Peyer's patch (tissue), 4 donors: ENCODE data around the gene ABL1. TPM values are rescaled to one million over a fixed set of nuclear protein-coding genes. Genes with fewer than 3 reads are reported as not detected.

Experiments
- DNase-seq, 3 donors: peaks; one replicate each; pipeline ENCODE4 v3.0.0-alpha.2; 2017 to 2019
- H3K27ac ChIP-seq, 4 donors: fragments of 200-600 bp; sonication (generic); one replicate each; pipeline ENCODE4 v1.5.1; 2016 to 2019
- H3K27me3 ChIP-seq, 2 donors: fragments of 200-600 bp; sonication (generic); one replicate each; pipeline ENCODE4 v1.5.1; 2019
- H3K36me3 ChIP-seq, 3 donors: fragments of 200-600 bp; sonication (generic); one replicate each; pipeline ENCODE4 v1.5.1; 2016 to 2019
- H3K4me1 ChIP-seq, 4 donors: fragments of 200-600 bp; sonication (generic); one replicate each; pipeline ENCODE4 v1.5.1; 2016 to 2019
- H3K4me3 ChIP-seq, 4 donors: fragments of 200-600 bp; sonication (generic); 1 replicate in 3 of 4; 2 replicates in 1 of 4; pipeline ENCODE4 v1.5.1; 2016 to 2019; ENCODE audit warnings: mild to moderate bottlenecking in 1 of 4
- H3K9me3 ChIP-seq, 4 donors: fragments of 200-600 bp; sonication (generic); one replicate each; pipeline ENCODE4 v1.5.1; 2016 to 2019; ENCODE audit warnings: mild to moderate bottlenecking in 1 of 4
- POLR2A ChIP-seq, 2 donors: fragments of 450-650 bp; IDR thresholded peaks; one replicate each; pipeline ENCODE4 v1.5.1; 2017; ENCODE audit warnings: antibody characterized with exemption in 2 of 2, mild to moderate bottlenecking in 2 of 2, moderate library complexity in 2 of 2
- total RNA-seq, 4 donors: library from RNA; depleted of rRNA; stranded (reverse); fragments of >200 nt; gene quantifications; one replicate each; pipeline ENCODE4 v1.1.0, GENCODE V29; 2016
- TF ChIP-seq, protein P1 (sequence below), 6 experiments: fragments of 450-650 bp in 4 of 6; fragments of 200-600 bp in 2 of 6; sonication (generic) in 1 of 6; IDR thresholded peaks; one replicate each; pipeline ENCODE4 v1.5.1; 2017 to 2019; ENCODE audit warnings: antibody characterized with exemption in 6 of 6, mild to moderate bottlenecking in 3 of 6, moderate library complexity in 1 of 6

ABL1 gene
- total RNA-seq, 4 donors from 2014 or later: 43.6 to 85.8 (median 67.4) TPM

DNA sequence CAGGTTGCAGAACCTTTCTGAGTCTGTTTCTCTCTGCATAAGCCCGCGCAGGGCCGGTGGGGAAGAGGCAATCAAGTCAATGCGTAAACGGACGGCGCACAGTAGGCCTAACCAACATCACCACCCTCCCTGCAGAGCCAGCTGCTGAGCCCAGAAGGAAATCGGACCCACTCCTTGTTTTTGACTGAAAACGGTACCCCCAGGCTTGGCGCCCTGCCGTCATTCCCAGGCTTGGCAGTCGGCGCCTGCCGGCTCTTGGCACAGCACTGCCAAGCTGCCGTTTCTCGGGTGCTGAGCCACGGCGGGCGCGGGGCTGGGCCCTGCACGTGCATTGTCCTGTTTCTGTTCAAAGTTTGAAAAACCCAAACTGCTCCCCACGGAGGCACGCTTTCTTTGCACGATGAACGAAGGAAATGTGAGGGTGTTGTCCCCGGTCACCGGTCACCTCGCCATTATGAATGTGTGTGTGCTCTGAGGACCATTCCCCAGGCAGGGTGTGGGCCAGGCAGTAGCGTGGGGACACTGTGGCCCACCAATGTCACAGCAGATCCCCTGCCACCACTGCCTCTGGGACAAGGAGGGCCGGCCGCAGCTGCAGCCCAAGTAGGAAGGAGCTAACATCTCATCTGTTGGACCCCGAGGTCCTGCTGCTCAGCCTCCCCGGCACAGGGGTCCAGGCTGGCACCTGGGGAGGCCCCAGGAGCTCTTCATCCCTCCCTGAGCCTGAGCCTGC is 83.9 kb downstream of the ABL1 start:
- Histone ChIP-seq H3K4me3 (no peak overlapping the region), H3K36me3 (no peaks in the 10 kb centered on the region), H3K9me3 (no peaks in the 10 kb centered on the region), H3K4me1 (no peaks in the 10 kb centered on the region), H3K27me3 (no peaks in the 10 kb centered on the region), H3K27ac (no peak overlapping the region)
- no peak for DNase-seq
- TF ChIP-seq, protein P1, sequence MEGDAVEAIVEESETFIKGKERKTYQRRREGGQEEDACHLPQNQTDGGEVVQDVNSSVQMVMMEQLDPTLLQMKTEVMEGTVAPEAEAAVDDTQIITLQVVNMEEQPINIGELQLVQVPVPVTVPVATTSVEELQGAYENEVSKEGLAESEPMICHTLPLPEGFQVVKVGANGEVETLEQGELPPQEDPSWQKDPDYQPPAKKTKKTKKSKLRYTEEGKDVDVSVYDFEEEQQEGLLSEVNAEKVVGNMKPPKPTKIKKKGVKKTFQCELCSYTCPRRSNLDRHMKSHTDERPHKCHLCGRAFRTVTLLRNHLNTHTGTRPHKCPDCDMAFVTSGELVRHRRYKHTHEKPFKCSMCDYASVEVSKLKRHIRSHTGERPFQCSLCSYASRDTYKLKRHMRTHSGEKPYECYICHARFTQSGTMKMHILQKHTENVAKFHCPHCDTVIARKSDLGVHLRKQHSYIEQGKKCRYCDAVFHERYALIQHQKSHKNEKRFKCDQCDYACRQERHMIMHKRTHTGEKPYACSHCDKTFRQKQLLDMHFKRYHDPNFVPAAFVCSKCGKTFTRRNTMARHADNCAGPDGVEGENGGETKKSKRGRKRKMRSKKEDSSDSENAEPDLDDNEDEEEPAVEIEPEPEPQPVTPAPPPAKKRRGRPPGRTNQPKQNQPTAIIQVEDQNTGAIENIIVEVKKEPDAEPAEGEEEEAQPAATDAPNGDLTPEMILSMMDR (IDR thresholded peaks at IDR 0.05): no peak
- TF ChIP-seq POLR2A (IDR thresholded peaks at IDR 0.05): no peak

DNA sequence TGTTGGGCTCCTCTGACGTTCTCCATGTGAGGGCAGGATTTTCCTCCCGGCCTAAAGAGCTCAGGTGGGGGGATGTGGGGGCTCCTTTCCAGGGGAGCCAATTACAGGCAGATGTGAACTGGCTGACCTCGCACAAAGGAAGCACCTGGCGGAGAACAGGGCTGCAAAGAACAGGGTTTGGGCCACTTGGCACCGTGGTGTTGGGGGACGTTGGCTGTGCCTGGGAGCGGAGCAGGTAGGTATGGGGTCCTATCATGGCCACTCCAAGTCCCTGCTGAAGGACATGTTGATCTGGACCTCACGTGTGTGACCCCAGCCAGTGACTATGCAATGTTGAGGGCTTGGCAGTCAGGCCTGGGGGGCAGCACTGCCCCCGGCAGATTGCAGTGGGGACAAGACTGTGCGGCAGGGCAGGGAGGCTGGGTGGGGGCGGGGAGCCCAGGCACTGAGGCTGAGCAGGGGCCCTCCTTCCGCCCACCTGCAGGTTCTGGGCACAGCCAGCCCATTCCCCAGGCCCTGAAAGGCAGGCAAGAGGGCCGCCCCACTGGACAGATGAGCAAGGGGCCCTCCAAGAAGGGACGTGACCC is 84.6 kb downstream of the ABL1 start:
- no peaks in the 10 kb centered on the region for H3K4me1 ChIP-seq
- TF ChIP-seq, protein P1 (IDR thresholded peaks at IDR 0.05): no peak
- no peak for TF ChIP-seq POLR2A (IDR thresholded peaks at IDR 0.05)
- DNase-seq: no peak
- H3K36me3 ChIP-seq: no peaks in the 10 kb centered on the region
- no peak overlapping the region for H3K27ac ChIP-seq
- H3K4me3 ChIP-seq: no peak overlapping the region
- no peaks in the 10 kb centered on the region for H3K9me3 ChIP-seq
- no peaks in the 10 kb centered on the region for H3K27me3 ChIP-seq

DNA sequence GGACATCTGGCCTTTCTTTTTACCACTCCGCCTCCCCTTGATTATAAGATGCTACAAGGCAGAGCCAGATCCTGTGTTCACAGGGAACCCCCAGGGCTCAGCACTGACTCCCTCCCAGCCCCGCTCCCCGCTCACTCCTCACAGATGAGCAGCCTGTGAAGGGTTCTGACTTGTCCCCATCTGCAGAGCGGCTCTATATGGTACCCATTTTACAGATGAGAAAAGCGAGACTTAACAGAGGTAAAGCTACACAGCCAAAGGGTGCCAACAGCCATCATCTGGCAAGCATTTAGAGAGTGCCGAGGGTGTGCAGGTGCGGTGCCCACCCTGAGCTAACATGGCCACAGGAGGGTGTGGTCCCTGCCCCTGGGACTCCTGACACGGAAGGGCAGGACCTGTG is 85.2 kb downstream of the ABL1 start:
- Histone ChIP-seq H3K36me3 (no peaks in the 10 kb centered on the region), H3K4me1 (no peaks in the 10 kb centered on the region), H3K9me3 (no peaks in the 10 kb centered on the region), H3K4me3 (no peak overlapping the region), H3K27me3 (no peaks in the 10 kb centered on the region), H3K27ac (no peak overlapping the region)
- no peak for DNase-seq
- TF ChIP-seq POLR2A (IDR thresholded peaks at IDR 0.05): no peak
- TF ChIP-seq, protein P1 (IDR thresholded peaks at IDR 0.05): no peak

DNA sequence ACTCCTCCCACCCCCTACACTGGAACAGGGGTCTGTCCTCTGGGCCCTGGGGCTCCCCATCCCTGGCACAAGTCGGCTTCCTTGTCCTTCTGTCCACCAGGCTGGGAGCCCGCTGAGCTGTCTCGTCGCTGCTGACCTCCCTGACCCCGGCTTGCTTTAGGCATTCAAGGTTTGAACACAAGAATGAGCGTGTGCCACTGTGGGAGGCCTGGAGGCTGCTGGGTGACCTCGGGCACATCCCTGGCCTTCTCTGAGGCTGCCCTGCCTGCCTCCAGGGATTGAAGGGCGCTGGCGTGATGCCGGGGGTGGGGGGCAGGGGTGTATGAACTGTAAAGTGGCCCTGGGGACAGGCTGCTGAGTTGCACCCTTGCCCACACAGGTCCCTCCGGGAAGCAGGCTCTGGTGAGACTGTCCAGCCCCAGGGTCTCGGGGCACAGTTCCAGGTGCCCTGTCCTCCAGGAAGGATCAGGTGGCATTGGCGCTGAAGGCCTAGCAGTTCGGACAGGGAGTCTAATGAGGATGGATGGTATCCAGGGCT is 85.8 kb downstream of the ABL1 start:
- Histone ChIP-seq H3K27me3 (no peaks in the 10 kb centered on the region), H3K4me3 (no peak overlapping the region), H3K4me1 (no peaks in the 10 kb centered on the region), H3K9me3 (no peaks in the 10 kb centered on the region), H3K27ac (no peak overlapping the region), H3K36me3 (no peaks in the 10 kb centered on the region)
- no peak for DNase-seq
- TF ChIP-seq, protein P1 (IDR thresholded peaks at IDR 0.05): no peak
- TF ChIP-seq POLR2A (IDR thresholded peaks at IDR 0.05): no peak

DNA sequence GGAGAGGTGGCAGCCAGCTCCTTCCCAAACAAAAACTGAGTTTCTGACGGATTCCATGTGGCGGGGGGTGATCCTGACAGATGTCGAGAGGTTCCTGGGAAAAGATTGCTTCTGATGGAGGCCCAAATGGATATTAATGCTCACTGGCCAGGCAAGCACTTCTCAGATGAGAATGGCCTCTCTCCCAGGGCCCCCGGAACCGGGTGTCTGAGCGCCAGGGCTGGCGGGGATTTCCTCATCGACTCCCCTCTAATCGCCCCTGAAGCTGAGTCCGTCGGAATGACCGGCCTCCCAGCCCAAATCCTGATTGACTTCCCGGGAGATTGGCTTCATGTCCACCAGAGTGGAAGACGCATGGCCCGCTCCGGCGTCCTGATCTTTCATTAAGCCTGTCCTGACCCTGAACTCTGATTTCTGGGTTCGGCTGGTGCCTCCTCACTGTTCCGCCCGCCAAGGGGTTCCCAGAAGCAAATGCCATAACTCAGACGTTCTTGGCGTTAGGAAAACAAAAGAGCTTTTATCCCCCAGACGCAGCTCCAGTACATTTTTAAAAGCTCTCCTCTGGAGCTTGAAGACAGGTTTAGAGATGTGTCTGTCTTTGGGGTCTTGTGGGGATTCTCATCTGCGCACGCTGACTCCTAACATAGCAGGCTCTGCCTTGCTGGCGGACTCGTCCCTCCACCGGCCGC is 86.4 kb downstream of the ABL1 start:
- H3K4me1 ChIP-seq: no peaks in the 10 kb centered on the region
- H3K27me3 ChIP-seq: no peaks in the 10 kb centered on the region
- no peaks in the 10 kb centered on the region for H3K36me3 ChIP-seq
- no peak for TF ChIP-seq POLR2A (IDR thresholded peaks at IDR 0.05)
- TF ChIP-seq, protein P1 (IDR thresholded peaks at IDR 0.05): no peak
- no peaks in the 10 kb centered on the region for H3K9me3 ChIP-seq
- H3K27ac ChIP-seq: no peak overlapping the region
- H3K4me3 ChIP-seq: no peak overlapping the region
- DNase-seq: no peak
